GM21515 (cell line): ENCODE measurements around the gene TGFB1.

Experiments used
- ATAC-seq: cut with Tn5 transposase; IDR thresholded peaks from one replicate; pipeline ENCODE4 v1.9.1; 2021; ENCODE audit not compliant: unreplicated experiment

The TGFB1 gene

GRCh38 chr19:41322451-41322850 lies 31.3 kb downstream of the TGFB1 start:
- ATAC-seq = no peak

GRCh38 chr19:41321600-41322270 lies 32.0 kb downstream of the TGFB1 start:
- no peak for ATAC-seq

- no peak for ATAC-seq
Observed at GRCh38 chr19:41321204-41321599, 32.5 kb downstream of the TGFB1 start.

GRCh38 chr19:41320568-41320967 lies 33.2 kb downstream of the TGFB1 start:
- no peak for ATAC-seq

- no peak for ATAC-seq
Observed at GRCh38 chr19:41320185-41320518, 33.6 kb downstream of the TGFB1 start.

GRCh38 chr19:41319500-41320184 lies 34.1 kb downstream of the TGFB1 start:
- no peak for ATAC-seq

- ATAC-seq = no peak
Observed at GRCh38 chr19:41318696-41319499, 34.8 kb downstream of the TGFB1 start.

- ATAC-seq = no peak
Observed at GRCh38 chr19:41316306-41316920, 37.3 kb downstream of the TGFB1 start.

GRCh38 chr19:41311613-41312012 lies 42.1 kb downstream of the TGFB1 start:
- no peak for ATAC-seq

- no peak for ATAC-seq
Observed at GRCh38 chr19:41311072-41311471, 42.6 kb downstream of the TGFB1 start.

GRCh38 chr19:41310033-41310831 lies 43.5 kb downstream of the TGFB1 start, which contains the start of gene CCDC97:
CCDC97 (plus strand) TSS chr19:41310172; CDS start chr19:41310311, 139 bp downstream.
- peak; percentile 53 for ATAC-seq

GRCh38 chr19:41309180-41310032 lies 44.3 kb downstream of the TGFB1 start:
- no peak for ATAC-seq

- ATAC-seq = no peak
Observed at GRCh38 chr19:41308450-41309179, 45.1 kb downstream of the TGFB1 start.

GRCh38 chr19:41307954-41308449 lies 45.7 kb downstream of the TGFB1 start:
- no peak for ATAC-seq

- no peak for ATAC-seq
Observed at GRCh38 chr19:41307090-41307875, 46.4 kb downstream of the TGFB1 start.

- ATAC-seq = no peak
Observed at GRCh38 chr19:41305927-41306793, 47.6 kb downstream of the TGFB1 start.
